ENCODE results near the gene CXXC5.
"Not testable (repeated sequence)": the region's sequence is repeated elsewhere in the genome, so short reads cannot be mapped to it uniquely, and the experiment has no call there.

Gene CXXC5

GRCh38 chr5:139648205-139649081 is at the start of gene CXXC5:
TSS of gene CXXC5 (plus strand) at chr5:139648349. CDS start at chr5:139680524, 32,175 bp downstream.
- peak; percentile 70 for DNase-seq

- not testable (repeated sequence) for DNase-seq
Measured at GRCh38 chr5:139598601-139598965, 49.6 kb upstream of the CXXC5 start.

GRCh38 chr5:139600336-139600949 is 47.7 kb upstream of the CXXC5 start:
- no peak for DNase-seq

- DNase-seq: no peak
Measured at GRCh38 chr5:139601429-139601828, 46.7 kb upstream of the CXXC5 start.

- not testable (repeated sequence) for DNase-seq
Measured at GRCh38 chr5:139601948-139602347, 46.2 kb upstream of the CXXC5 start.

GRCh38 chr5:139605887-139606286 is 42.3 kb upstream of the CXXC5 start:
- no peak for DNase-seq

- DNase-seq: no peak
Measured at GRCh38 chr5:139611703-139612584, 36.2 kb upstream of the CXXC5 start.

- no peak for DNase-seq
Measured at GRCh38 chr5:139619861-139620260, 28.3 kb upstream of the CXXC5 start.

- not testable (repeated sequence) for DNase-seq
Measured at GRCh38 chr5:139625398-139625797, 22.8 kb upstream of the CXXC5 start.

- DNase-seq: no peak
Measured at GRCh38 chr5:139630855-139631254, 17.3 kb upstream of the CXXC5 start.

GRCh38 chr5:139631520-139632165 is 16.5 kb upstream of the CXXC5 start:
- DNase-seq: no peak

GRCh38 chr5:139633295-139634027 is 14.7 kb upstream of the CXXC5 start:
- DNase-seq: peak; percentile 64

GRCh38 chr5:139634028-139634325 is 14.2 kb upstream of the CXXC5 start:
- no peak for DNase-seq

- no peak for DNase-seq
Measured at GRCh38 chr5:139634541-139634940, 13.6 kb upstream of the CXXC5 start.

GRCh38 chr5:139635191-139635590 is 13.0 kb upstream of the CXXC5 start:
- DNase-seq: no peak

- DNase-seq: peak; percentile 50
Measured at GRCh38 chr5:139635606-139636206, 12.4 kb upstream of the CXXC5 start.

- peak; percentile 88 for DNase-seq
Measured at GRCh38 chr5:139636207-139636792, 11.8 kb upstream of the CXXC5 start.

- peak; percentile 33 for DNase-seq
Measured at GRCh38 chr5:139636975-139637408, 11.2 kb upstream of the CXXC5 start.

- peak; percentile 68 for DNase-seq
Measured at GRCh38 chr5:139637438-139638089, 10.6 kb upstream of the CXXC5 start.

- DNase-seq: peak; percentile 53
Measured at GRCh38 chr5:139638090-139638735, 9.9 kb upstream of the CXXC5 start.
